DND-41 (cell line): ENCODE results near the gene CTDP1.

Source experiments
- ATAC-seq: fragments of 200-7000 bp; cut with Tn5 transposase; 3 replicates; pipeline ENCODE4 v1.9.1; 2021; ENCODE audit warnings: low read depth; ENCODE audit not compliant: insufficient read depth
- DNase-seq: peaks from one replicate; pipeline ENCODE4 v3.0.0-alpha.2; 2020
- H2AFZ ChIP-seq: 2 replicates; pipeline ENCODE4 v1.6.0; 2012; ENCODE audit warnings: low read depth, low read length
- H3K27ac ChIP-seq: 2 replicates; pipeline ENCODE4 v1.5.1; 2012; ENCODE audit warnings: low read length, inconsistent platforms
- H3K27me3 ChIP-seq: fragments of 200-600 bp; sonication (generic); 2 replicates; pipeline ENCODE4 v1.6.0; 2012; ENCODE audit warnings: low read length, mild to moderate bottlenecking, inconsistent platforms; ENCODE audit not compliant: insufficient read depth, poor library complexity
- H3K36me3 ChIP-seq: 2 replicates; pipeline ENCODE4 v1.5.1; 2012; ENCODE audit warnings: low read length, inconsistent platforms; ENCODE audit not compliant: insufficient read depth
- H3K4me1 ChIP-seq: 2 replicates; pipeline ENCODE4 v1.5.1; 2012; ENCODE audit warnings: mild to moderate bottlenecking, low read length; ENCODE audit not compliant: insufficient read depth
- H3K4me2 ChIP-seq: 2 replicates; pipeline ENCODE4 v1.6.0; 2012; ENCODE audit warnings: mild to moderate bottlenecking, moderate library complexity, low read length, inconsistent platforms; ENCODE audit not compliant: insufficient read depth
- H3K4me3 ChIP-seq, 2 experiments: fragments of 200-600 bp in 1 of 2; shearing (Covaris generic) in 1 of 2; 2 replicates each; pipeline ENCODE4 v1.5.1; 2012 to 2016; ENCODE audit warnings: inconsistent platforms in 2 of 2, low read length in 2 of 2, mild to moderate bottlenecking in 2 of 2, low read depth in 1 of 2, moderate library complexity in 1 of 2
- H3K79me2 ChIP-seq: 2 replicates; pipeline ENCODE4 v1.6.0; 2012; ENCODE audit warnings: low read length, inconsistent platforms; ENCODE audit not compliant: insufficient read depth
- H3K9ac ChIP-seq: 2 replicates; pipeline ENCODE4 v1.6.0; 2012; ENCODE audit warnings: low read depth, mild to moderate bottlenecking, inconsistent platforms, low read length, moderate library complexity
- H3K9me3 ChIP-seq: 2 replicates; pipeline ENCODE4 v1.5.1; 2012; ENCODE audit warnings: low read length, moderate library complexity, mild to moderate bottlenecking, inconsistent platforms; ENCODE audit not compliant: insufficient read depth, severe bottlenecking
- H4K20me1 ChIP-seq: 2 replicates; pipeline ENCODE4 v1.6.0; 2012; ENCODE audit warnings: low read length; ENCODE audit not compliant: insufficient read depth
- CTCF ChIP-seq: IDR thresholded peaks from 2 replicates; pipeline ENCODE4 v1.5.1; 2012; ENCODE audit warnings: borderline replicate concordance, low read length, moderate library complexity, mild to moderate bottlenecking; ENCODE audit not compliant: poor library complexity, severe bottlenecking; ENCODE audit errors: extremely low read depth
- EZH2 ChIP-seq: IDR thresholded peaks from 3 replicates; pipeline ENCODE4 v1.6.1; 2012; ENCODE audit warnings: borderline replicate concordance, low read depth, mild to moderate bottlenecking, moderate library complexity, low read length, inconsistent platforms; ENCODE audit not compliant: severe bottlenecking

CTDP1 gene

GRCh38 chr18:79779021-79779699 lies 99.6 kb downstream of the CTDP1 start:
- DNase-seq, result no peak
- H3K36me3 ChIP-seq, result no peaks in the 10 kb centered on the region
- H3K9ac ChIP-seq, result no peak overlapping the region
- H3K4me3 ChIP-seq, result no peak overlapping the region
- no peak for ATAC-seq
- no peaks in the 10 kb centered on the region for H3K9me3 ChIP-seq
- no peaks in the 10 kb centered on the region for H4K20me1 ChIP-seq
- H2AFZ ChIP-seq, result no peak overlapping the region
- no peaks in the 10 kb centered on the region for H3K27me3 ChIP-seq
- no peak for TF ChIP-seq EZH2
- TF ChIP-seq CTCF, result no peak
- H3K4me1 ChIP-seq, result no peaks in the 10 kb centered on the region
- H3K79me2 ChIP-seq, result no peaks in the 10 kb centered on the region
- no peak overlapping the region for H3K27ac ChIP-seq
- H3K4me2 ChIP-seq, result no peak overlapping the region

GRCh38 chr18:79779700-79780190 lies 100.1 kb downstream of the CTDP1 start:
- no peak for ATAC-seq
- Histone ChIP-seq H3K36me3 (no peaks in the 10 kb centered on the region), H4K20me1 (no peaks in the 10 kb centered on the region), H3K4me3 (no peak overlapping the region), H3K79me2 (no peaks in the 10 kb centered on the region), H3K4me2 (no peak overlapping the region), H3K9me3 (no peaks in the 10 kb centered on the region), H3K27me3 (no peaks in the 10 kb centered on the region), H3K27ac (no peak overlapping the region), H2AFZ (no peak overlapping the region), H3K9ac (no peak overlapping the region), H3K4me1 (no peaks in the 10 kb centered on the region)
- DNase-seq, result no peak
- TF ChIP-seq CTCF (no peak), EZH2 (no peak)

GRCh38 chr18:79780547-79780946 lies 100.9 kb downstream of the CTDP1 start:
- H3K4me1 ChIP-seq, result no peaks in the 10 kb centered on the region
- no peak for TF ChIP-seq CTCF
- TF ChIP-seq EZH2, result no peak
- no peaks in the 10 kb centered on the region for H3K9me3 ChIP-seq
- no peaks in the 10 kb centered on the region for H3K27me3 ChIP-seq
- H4K20me1 ChIP-seq, result no peaks in the 10 kb centered on the region
- no peaks in the 10 kb centered on the region for H3K79me2 ChIP-seq
- no peak overlapping the region for H3K9ac ChIP-seq
- H2AFZ ChIP-seq, result no peak overlapping the region
- no peak overlapping the region for H3K4me2 ChIP-seq
- H3K27ac ChIP-seq, result no peak overlapping the region
- ATAC-seq (no peak), DNase-seq (no peak)
- no peak overlapping the region for H3K4me3 ChIP-seq
- no peaks in the 10 kb centered on the region for H3K36me3 ChIP-seq
